Measurements from ENCODE around the gene ZDHHC12.

Gene ZDHHC12, protein sequence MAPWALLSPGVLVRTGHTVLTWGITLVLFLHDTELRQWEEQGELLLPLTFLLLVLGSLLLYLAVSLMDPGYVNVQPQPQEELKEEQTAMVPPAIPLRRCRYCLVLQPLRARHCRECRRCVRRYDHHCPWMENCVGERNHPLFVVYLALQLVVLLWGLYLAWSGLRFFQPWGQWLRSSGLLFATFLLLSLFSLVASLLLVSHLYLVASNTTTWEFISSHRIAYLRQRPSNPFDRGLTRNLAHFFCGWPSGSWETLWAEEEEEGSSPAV

DNA sequence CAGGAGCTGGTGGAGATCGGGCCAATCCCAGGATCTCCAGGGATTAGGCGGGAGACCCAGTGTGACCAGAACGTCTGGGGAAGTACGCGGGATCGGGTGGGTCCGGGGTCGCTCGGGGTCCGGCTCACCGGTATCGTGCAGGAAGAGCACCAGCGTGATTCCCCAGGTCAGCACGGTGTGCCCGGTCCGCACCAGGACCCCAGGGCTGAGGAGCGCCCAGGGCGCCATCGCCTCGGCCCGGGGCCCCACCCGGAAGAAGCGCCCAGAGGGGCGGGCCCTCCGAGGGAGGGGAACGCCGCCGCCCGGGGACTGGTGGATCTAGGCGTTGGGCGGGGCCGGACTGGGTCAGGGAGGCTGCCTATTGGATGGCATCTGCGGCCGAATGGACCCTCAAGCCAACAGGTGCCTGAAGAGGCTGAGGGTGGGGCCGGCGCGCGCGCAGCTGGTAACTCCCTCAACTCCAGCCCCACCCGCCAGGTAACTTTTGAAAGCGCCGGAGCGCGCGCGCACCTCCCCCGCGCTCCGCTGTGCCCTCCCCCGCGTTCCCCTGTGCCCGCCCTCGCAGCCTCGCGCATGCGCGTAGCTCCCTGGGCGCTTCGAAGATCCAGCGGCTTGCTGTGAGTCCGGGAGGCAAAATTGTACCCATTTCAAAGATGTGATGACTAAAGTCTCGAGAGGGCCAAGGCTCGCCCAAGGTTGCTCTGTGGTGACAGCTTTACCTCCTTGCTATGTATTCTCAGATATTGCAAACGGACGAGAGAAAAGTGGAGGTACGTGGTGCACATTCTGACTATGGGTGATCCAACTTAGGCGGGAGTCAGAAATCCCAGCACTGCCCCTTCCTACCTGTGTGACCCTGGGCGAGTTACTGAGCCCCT lies at the start of gene ZDHHC12:
Gene ZDHHC12 (minus strand): TSS at position 262 of the 878 bp plus-strand sequence. CDS start 34 bp downstream, at position 228.
- peaks cover 3% of the 10 kb centered on the region; the same call in 1 of the 2 replicates for H3K36me3 ChIP-seq (ENCODE audit: insufficient read depth, low read length)
- TF ChIP-seq POLR2AphosphoS5 (IDR thresholded peaks at IDR 0.05; ENCODE audit: borderline replicate concordance, low read depth, low read length) = peak; percentile 80
- no peak for TF ChIP-seq EZH2 (IDR thresholded peaks at IDR 0.05)
- H3K9ac ChIP-seq (ENCODE audit: insufficient read length) = peak within 1 kb of the TSS; percentile 76
- peak within 1 kb of the TSS; percentile 28; the same call in 1 of the 2 replicates for H3K27ac ChIP-seq
- H3K4me3 ChIP-seq = peak within 1 kb of the TSS; percentile 81
- DNase-seq (ENCODE audit: low read depth, low spot score) = peak; percentile 79
- no peaks in the 10 kb centered on the region for H3K9me3 ChIP-seq (ENCODE audit: low read depth, low read length)

DNA sequence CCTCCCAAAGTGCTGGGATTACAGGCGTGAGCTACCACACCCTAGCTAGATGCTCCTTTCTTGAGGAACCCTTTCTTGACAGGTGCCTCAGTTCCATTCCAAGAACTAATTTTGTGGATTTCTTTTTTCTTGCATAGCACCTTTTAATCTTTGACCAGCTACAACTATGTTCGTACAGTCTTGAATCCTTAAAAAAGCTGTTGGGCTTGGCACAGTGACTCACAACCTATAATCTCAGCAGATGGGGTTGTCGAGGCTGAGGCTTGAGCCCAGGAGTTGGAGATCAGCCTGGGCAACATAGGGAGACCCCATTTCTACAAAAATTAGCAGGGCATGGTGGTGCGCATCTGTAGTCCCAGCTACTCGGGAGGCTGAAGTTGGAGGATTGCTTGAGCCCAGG lies 49.1 kb upstream of the ZDHHC12 start:
- TF ChIP-seq POLR2AphosphoS5 (IDR thresholded peaks at IDR 0.05; ENCODE audit: borderline replicate concordance, low read depth, low read length) = no peak
- TF ChIP-seq EZH2 (IDR thresholded peaks at IDR 0.05) = no peak
- no peak for TF ChIP-seq FOXP2 (optimal IDR thresholded peaks at IDR 0.05; ENCODE audit: control extremely low read depth, extremely low read length, insufficient read depth)
- no peak overlapping the region for H3K4me3 ChIP-seq
- H3K9me3 ChIP-seq (ENCODE audit: low read depth, low read length) = no peaks in the 10 kb centered on the region
- H3K27ac ChIP-seq = no peak overlapping the region
- DNase-seq (ENCODE audit: low read depth, low spot score) = no peak
- no peak overlapping the region for H3K9ac ChIP-seq (ENCODE audit: insufficient read length)
- no peaks in the 10 kb centered on the region for H3K36me3 ChIP-seq (ENCODE audit: insufficient read depth, low read length)

DNA sequence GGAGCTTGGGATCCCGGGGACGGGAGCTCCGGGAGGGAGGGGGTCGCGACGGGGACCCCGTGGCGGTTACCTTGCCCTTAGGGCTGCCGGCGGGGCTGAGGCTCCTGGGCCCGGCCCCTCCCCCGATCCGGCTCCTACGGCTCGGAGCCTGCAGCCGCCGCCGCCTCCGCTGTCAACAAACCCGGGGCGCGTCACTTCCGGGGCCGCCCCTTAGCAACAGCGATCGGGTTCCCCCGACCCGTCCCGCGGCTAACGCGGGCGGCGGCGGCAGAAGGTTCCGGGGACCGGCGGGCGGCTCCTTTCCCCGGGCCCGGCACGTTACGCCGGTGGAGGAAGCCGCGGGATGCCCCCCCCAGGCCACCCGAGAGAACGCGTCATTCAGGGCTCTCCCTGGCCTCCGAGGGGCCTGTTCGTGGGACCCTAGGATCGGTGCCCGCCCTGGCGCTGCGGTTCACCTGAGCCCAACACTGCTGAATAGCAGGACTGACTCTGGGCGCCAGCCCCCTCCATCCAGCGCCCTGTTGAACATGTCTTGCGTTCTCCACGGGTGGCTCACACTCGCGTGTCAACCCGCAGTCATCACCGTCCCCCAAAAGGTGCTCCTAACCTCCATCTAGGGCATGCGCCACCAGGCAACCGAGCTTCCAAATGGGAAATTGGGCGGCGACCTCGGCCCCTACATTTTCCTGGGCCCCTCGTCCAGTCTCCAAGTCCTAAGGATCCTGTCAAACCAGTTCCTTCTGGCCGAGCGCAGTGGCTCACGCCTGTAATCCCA lies 48.0 kb upstream of the ZDHHC12 start, which contains the start of gene ZER1:
Gene ZER1 (minus strand): TSS at position 183 of the 775 bp plus-strand sequence. CDS start 16,362 bp downstream, outside the sequence.
- no peak for DNase-seq (ENCODE audit: low read depth, low spot score)
- no peaks in the 10 kb centered on the region for H3K36me3 ChIP-seq (ENCODE audit: insufficient read depth, low read length)
- TF ChIP-seq POLR2AphosphoS5 (IDR thresholded peaks at IDR 0.05; ENCODE audit: borderline replicate concordance, low read depth, low read length) (peak; percentile 69), FOXP2 (optimal IDR thresholded peaks at IDR 0.05; ENCODE audit: control extremely low read depth, extremely low read length, insufficient read depth) (no peak)
- peak within 1 kb of the TSS; percentile 67; the same call in 1 of the 2 replicates for H3K27ac ChIP-seq
- H3K9me3 ChIP-seq (ENCODE audit: low read depth, low read length) = no peaks in the 10 kb centered on the region
- H3K9ac ChIP-seq (ENCODE audit: insufficient read length) = peak within 1 kb of the TSS; percentile 85
- H3K4me3 ChIP-seq = peak within 1 kb of the TSS; percentile 86

DNA sequence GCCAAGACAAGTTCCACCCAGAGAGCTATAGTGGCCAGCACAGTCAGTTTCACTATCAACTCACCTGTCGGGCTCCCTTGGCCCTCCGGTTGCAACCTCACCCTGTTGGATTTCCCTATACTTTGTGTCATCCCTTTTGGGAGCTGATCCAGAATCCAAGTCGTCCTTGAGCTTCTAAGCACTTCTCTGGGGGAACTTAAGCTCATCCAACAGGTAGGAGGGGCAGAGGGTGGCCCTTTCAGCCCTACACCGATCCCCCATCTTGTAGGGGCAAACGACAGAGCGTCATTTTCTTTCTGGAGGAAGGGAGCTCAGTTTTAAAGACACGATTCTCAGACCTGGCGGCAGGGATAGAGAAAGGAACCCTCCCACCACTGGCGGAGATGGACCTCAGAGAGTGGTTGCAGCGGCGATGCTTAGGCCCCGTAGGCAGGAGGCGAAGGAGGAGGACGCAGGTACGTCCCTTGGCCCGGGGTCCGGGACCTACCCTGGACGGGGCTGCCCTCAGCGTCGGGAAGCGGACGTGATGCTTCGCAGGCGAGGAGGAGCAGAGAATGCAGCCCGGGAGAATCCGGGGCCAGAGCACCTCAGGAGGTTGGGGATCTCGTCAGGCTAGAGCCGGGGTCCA lies 47.3 kb upstream of the ZDHHC12 start:
- Histone ChIP-seq H3K9ac (ENCODE audit: insufficient read length) (peak overlapping the region; percentile 85), H3K27ac (peak overlapping the region; percentile 5; the same call in 1 of the 2 replicates), H3K36me3 (ENCODE audit: insufficient read depth, low read length) (no peaks in the 10 kb centered on the region), H3K4me3 (peak overlapping the region; percentile 86), H3K9me3 (ENCODE audit: low read depth, low read length) (no peaks in the 10 kb centered on the region)
- no peak for TF ChIP-seq POLR2AphosphoS5 (IDR thresholded peaks at IDR 0.05; ENCODE audit: borderline replicate concordance, low read depth, low read length)
- TF ChIP-seq EZH2 (IDR thresholded peaks at IDR 0.05) = no peak
- TF ChIP-seq FOXP2 (optimal IDR thresholded peaks at IDR 0.05; ENCODE audit: control extremely low read depth, extremely low read length, insufficient read depth) = no peak
- DNase-seq (ENCODE audit: low read depth, low spot score) = no peak

DNA sequence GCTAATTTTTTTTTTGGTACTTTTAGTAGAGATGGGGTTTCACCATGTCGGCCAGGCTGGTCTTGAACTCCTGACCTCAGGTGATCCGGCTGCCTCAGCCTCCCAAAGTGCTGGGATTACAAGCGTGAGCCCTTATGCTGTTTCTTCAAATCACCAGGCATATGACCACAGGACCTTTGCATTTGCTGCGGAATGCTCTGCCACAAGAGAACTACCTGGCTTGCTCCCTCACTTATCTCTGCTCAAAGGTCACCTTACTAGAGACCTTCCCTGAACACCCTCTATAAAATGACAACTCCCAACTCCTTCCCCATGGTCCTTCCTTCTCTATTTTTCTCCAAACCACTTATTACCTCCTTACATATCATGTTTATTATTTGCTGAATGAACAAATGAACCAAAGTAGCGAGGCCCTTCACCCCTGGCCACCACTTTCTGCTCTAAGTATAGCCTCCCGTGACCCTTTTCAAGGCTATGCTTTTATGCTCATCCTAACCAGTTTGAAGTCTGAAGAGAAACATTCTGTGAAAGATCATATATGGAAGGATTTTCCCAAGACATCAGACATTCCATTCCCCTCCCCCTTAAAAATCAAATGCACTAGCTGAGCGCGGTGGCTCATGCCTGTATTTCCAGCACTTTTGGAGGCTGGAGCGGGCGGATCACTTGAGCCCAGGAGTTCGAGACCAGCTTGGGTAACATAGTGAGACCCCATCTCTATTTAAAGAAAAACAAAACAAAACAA lies 46.5 kb upstream of the ZDHHC12 start:
- DNase-seq (ENCODE audit: low read depth, low spot score) = no peak
- no peak overlapping the region for H3K27ac ChIP-seq
- no peaks in the 10 kb centered on the region for H3K9me3 ChIP-seq (ENCODE audit: low read depth, low read length)
- no peaks in the 10 kb centered on the region for H3K36me3 ChIP-seq (ENCODE audit: insufficient read depth, low read length)
- H3K9ac ChIP-seq (ENCODE audit: insufficient read length) = peak overlapping the region; percentile 85
- TF ChIP-seq FOXP2 (optimal IDR thresholded peaks at IDR 0.05; ENCODE audit: control extremely low read depth, extremely low read length, insufficient read depth) (no peak), EZH2 (IDR thresholded peaks at IDR 0.05) (no peak), POLR2AphosphoS5 (IDR thresholded peaks at IDR 0.05; ENCODE audit: borderline replicate concordance, low read depth, low read length) (no peak)
- peak overlapping the region; percentile 86 for H3K4me3 ChIP-seq

DNA sequence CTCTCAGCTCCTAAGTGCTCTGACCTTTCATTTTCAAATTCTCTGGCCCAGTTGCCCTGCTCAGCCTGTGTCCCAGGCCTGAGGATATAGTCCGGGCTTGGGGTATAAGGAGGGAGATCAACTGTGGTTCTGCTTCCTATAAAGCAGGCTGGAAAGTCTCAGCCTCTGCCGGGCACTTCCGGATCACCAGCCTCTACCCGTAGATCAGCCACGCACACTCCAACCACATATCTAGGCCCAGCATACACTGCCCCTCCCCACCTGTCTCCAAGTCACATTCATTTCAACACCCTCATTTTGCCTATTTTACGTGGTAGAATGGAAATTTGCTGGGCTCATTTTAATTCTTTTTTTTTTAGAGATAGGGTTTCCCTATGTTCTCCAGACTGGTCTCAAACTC lies 44.7 kb upstream of the ZDHHC12 start:
- TF ChIP-seq FOXP2 (optimal IDR thresholded peaks at IDR 0.05; ENCODE audit: control extremely low read depth, extremely low read length, insufficient read depth) (no peak), EZH2 (IDR thresholded peaks at IDR 0.05) (no peak), POLR2AphosphoS5 (IDR thresholded peaks at IDR 0.05; ENCODE audit: borderline replicate concordance, low read depth, low read length) (no peak)
- H3K9me3 ChIP-seq (ENCODE audit: low read depth, low read length) = no peaks in the 10 kb centered on the region
- no peaks in the 10 kb centered on the region for H3K36me3 ChIP-seq (ENCODE audit: insufficient read depth, low read length)
- no peak overlapping the region for H3K4me3 ChIP-seq
- H3K9ac ChIP-seq (ENCODE audit: insufficient read length) = no peak overlapping the region
- no peak overlapping the region for H3K27ac ChIP-seq
- no peak for DNase-seq (ENCODE audit: low read depth, low spot score)

DNA sequence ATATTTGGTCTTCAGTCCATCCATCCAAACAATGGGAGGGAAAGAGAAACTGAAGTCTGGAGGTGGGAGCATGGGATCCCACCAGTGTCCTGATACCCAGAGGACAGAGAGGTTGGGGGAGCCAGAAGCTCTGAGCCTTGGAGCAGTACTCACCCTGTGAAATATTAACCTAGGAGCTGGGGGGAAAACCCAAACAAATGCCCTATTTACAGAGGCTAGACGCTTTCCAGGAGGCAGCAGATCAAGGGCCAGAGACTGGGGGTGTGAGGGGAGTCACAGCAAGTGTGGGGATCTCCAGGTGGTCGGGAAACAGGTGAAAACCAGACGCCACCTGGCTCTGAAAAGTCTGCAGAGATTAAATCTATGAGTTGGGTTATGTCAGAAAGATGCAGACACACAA lies 41.6 kb upstream of the ZDHHC12 start:
- Histone ChIP-seq H3K9me3 (ENCODE audit: low read depth, low read length) (no peaks in the 10 kb centered on the region), H3K4me3 (no peak overlapping the region), H3K27ac (no peak overlapping the region), H3K36me3 (ENCODE audit: insufficient read depth, low read length) (no peaks in the 10 kb centered on the region), H3K9ac (ENCODE audit: insufficient read length) (no peak overlapping the region)
- TF ChIP-seq EZH2 (IDR thresholded peaks at IDR 0.05) = no peak
- TF ChIP-seq POLR2AphosphoS5 (IDR thresholded peaks at IDR 0.05; ENCODE audit: borderline replicate concordance, low read depth, low read length) = no peak
- no peak for TF ChIP-seq FOXP2 (optimal IDR thresholded peaks at IDR 0.05; ENCODE audit: control extremely low read depth, extremely low read length, insufficient read depth)
- DNase-seq (ENCODE audit: low read depth, low spot score) = no peak

Measured in SK-N-MC (cell line).